SU-DHL-6 (cell line): ENCODE measurements around the gene OR13C3.

Source experiments
- H2AFZ ChIP-seq: fragments of 200-600 bp; sonication (generic); 2 replicates; pipeline ENCODE4 v1.6.1; 2014; ENCODE audit warnings: low read depth, mild to moderate bottlenecking, moderate library complexity, mixed read lengths, antibody characterized with exemption, low read length; ENCODE audit not compliant: severe bottlenecking
- H3F3A ChIP-seq: fragments of 200-600 bp; shearing (Covaris generic); 2 replicates; pipeline ENCODE4 v1.6.0; 2016; ENCODE audit warnings: antibody characterized with exemption, mild to moderate bottlenecking; ENCODE audit not compliant: insufficient read depth
- H3K27ac ChIP-seq: fragments of 200-600 bp; sonication (generic); 2 replicates; pipeline ENCODE4 v1.5.1; 2016; ENCODE audit warnings: low read depth, mild to moderate bottlenecking, low read length, moderate library complexity, mixed read lengths
- H3K27me3 ChIP-seq: fragments of 200-600 bp; sonication (generic), shearing (Covaris generic); 2 replicates; pipeline ENCODE4 v1.6.0; 2014; ENCODE audit warnings: mild to moderate bottlenecking, low read length
- H3K36me3 ChIP-seq: fragments of 200-600 bp; sonication (generic); 2 replicates; pipeline ENCODE4 v1.6.1; 2014; ENCODE audit warnings: mild to moderate bottlenecking, low read length, mixed read lengths
- H3K4me2 ChIP-seq: fragments of 300-600, 200-600 bp; shearing (Covaris generic), sonication (generic); 2 replicates; pipeline ENCODE4 v1.6.0; 2014; ENCODE audit warnings: low read length, low read depth, mild to moderate bottlenecking; ENCODE audit not compliant: poor library complexity, severe bottlenecking
- H3K4me3 ChIP-seq: fragments of 200-600 bp; sonication (generic); 2 replicates; pipeline ENCODE4 v1.5.1; 2014; ENCODE audit warnings: antibody characterized with exemption, low read length, mild to moderate bottlenecking, mixed read lengths; ENCODE audit not compliant: insufficient read depth, poor library complexity, severe bottlenecking
- H3K79me2 ChIP-seq: fragments of 200-600 bp; sonication (generic); 2 replicates; pipeline ENCODE4 v1.6.1; 2014; ENCODE audit warnings: mild to moderate bottlenecking, low read length, moderate library complexity; ENCODE audit not compliant: insufficient read depth
- H3K9ac ChIP-seq: fragments of 200-600 bp; sonication (generic); 2 replicates; pipeline ENCODE4 v1.7.0; 2014; ENCODE audit warnings: mild to moderate bottlenecking, low read length
- H3K9me2 ChIP-seq: fragments of 200-600 bp; sonication (generic); replicated peaks from 2 replicates; pipeline ENCODE4 v1.6.1; 2014; ENCODE audit warnings: low read length; ENCODE audit not compliant: insufficient read depth
- H3K9me3 ChIP-seq: fragments of 200-600 bp; sonication (generic); 2 replicates; pipeline ENCODE4 v1.6.1; 2014; ENCODE audit warnings: low read length, mixed read lengths; ENCODE audit not compliant: insufficient read depth
- H4K20me1 ChIP-seq: fragments of 200-600 bp; sonication (generic); 2 replicates; pipeline ENCODE4 v1.6.1; 2014; ENCODE audit warnings: low read depth, mild to moderate bottlenecking, antibody characterized with exemption, low read length, moderate library complexity, mixed read lengths
- EZH2phosphoT487 ChIP-seq: fragments of 200-600 bp; sonication (generic), shearing (Covaris generic); conservative IDR thresholded peaks from 2 replicates; pipeline ENCODE4 v1.6.1; 2018; ENCODE audit warnings: mild to moderate bottlenecking, antibody characterized with exemption, low read length, moderate library complexity, mixed read lengths
- TF ChIP-seq, protein P1 (sequence below): fragments of 200-600 bp; sonication (generic); IDR thresholded peaks from one replicate; pipeline ENCODE4 v1.5.1; 2017; ENCODE audit warnings: antibody characterized with exemption, mild to moderate bottlenecking, low read length, moderate library complexity; ENCODE audit not compliant: insufficient read depth, poor library complexity, severe bottlenecking

OR13C3 gene

GRCh38 chr9:104514901-104515300 is 21.8 kb downstream of the OR13C3 start:
- TF ChIP-seq, protein P1, sequence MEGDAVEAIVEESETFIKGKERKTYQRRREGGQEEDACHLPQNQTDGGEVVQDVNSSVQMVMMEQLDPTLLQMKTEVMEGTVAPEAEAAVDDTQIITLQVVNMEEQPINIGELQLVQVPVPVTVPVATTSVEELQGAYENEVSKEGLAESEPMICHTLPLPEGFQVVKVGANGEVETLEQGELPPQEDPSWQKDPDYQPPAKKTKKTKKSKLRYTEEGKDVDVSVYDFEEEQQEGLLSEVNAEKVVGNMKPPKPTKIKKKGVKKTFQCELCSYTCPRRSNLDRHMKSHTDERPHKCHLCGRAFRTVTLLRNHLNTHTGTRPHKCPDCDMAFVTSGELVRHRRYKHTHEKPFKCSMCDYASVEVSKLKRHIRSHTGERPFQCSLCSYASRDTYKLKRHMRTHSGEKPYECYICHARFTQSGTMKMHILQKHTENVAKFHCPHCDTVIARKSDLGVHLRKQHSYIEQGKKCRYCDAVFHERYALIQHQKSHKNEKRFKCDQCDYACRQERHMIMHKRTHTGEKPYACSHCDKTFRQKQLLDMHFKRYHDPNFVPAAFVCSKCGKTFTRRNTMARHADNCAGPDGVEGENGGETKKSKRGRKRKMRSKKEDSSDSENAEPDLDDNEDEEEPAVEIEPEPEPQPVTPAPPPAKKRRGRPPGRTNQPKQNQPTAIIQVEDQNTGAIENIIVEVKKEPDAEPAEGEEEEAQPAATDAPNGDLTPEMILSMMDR, result no peak
- TF ChIP-seq EZH2phosphoT487, result no peak
- Histone ChIP-seq H2AFZ (no peak overlapping the region), H3K79me2 (no peaks in the 10 kb centered on the region), H3K4me2 (no peak overlapping the region), H3F3A (no peaks in the 10 kb centered on the region), H3K9ac (no peak overlapping the region), H3K9me2 (no peaks in the 10 kb centered on the region), H3K36me3 (no peaks in the 10 kb centered on the region), H3K27ac (no peak overlapping the region), H4K20me1 (no peaks in the 10 kb centered on the region; the same call in 1 of the 2 replicates), H3K4me3 (no peak overlapping the region), H3K9me3 (no peaks in the 10 kb centered on the region), H3K27me3 (no peaks in the 10 kb centered on the region)

- Histone ChIP-seq H3K27ac (no peak overlapping the region), H3K79me2 (no peaks in the 10 kb centered on the region), H3K27me3 (no peaks in the 10 kb centered on the region), H3K9ac (no peak overlapping the region), H3K4me3 (no peak overlapping the region), H3K4me2 (no peak overlapping the region), H2AFZ (no peak overlapping the region), H3K9me2 (no peaks in the 10 kb centered on the region), H3K36me3 (no peaks in the 10 kb centered on the region), H3F3A (no peaks in the 10 kb centered on the region), H3K9me3 (no peaks in the 10 kb centered on the region), H4K20me1 (no peaks in the 10 kb centered on the region)
- TF ChIP-seq EZH2phosphoT487, result no peak
- TF ChIP-seq, protein P1, result no peak
Measured at GRCh38 chr9:104506565-104506964, 30.1 kb downstream of the OR13C3 start.

GRCh38 chr9:104503963-104504362 is 32.7 kb downstream of the OR13C3 start, which contains the start of gene OR13F1:
OR13F1 (plus strand) TSS chr9:104504263; CDS start chr9:104504263, 0 bp downstream.
- Histone ChIP-seq H3K36me3 (no peaks in the 10 kb centered on the region), H3K9me2 (no peaks in the 10 kb centered on the region), H3K27ac (no peak within 1 kb of the TSS), H3K27me3 (no peaks in the 10 kb centered on the region), H4K20me1 (no peaks in the 10 kb centered on the region), H3F3A (no peaks in the 10 kb centered on the region), H3K4me2 (no peak within 1 kb of the TSS), H2AFZ (no peak within 1 kb of the TSS), H3K9ac (no peak within 1 kb of the TSS), H3K79me2 (no peaks in the 10 kb centered on the region), H3K9me3 (no peaks in the 10 kb centered on the region), H3K4me3 (no peak within 1 kb of the TSS)
- TF ChIP-seq, protein P1, result no peak
- TF ChIP-seq EZH2phosphoT487, result no peak
